ENCODE data around the gene PROK1.

Gene PROK1

DNA sequence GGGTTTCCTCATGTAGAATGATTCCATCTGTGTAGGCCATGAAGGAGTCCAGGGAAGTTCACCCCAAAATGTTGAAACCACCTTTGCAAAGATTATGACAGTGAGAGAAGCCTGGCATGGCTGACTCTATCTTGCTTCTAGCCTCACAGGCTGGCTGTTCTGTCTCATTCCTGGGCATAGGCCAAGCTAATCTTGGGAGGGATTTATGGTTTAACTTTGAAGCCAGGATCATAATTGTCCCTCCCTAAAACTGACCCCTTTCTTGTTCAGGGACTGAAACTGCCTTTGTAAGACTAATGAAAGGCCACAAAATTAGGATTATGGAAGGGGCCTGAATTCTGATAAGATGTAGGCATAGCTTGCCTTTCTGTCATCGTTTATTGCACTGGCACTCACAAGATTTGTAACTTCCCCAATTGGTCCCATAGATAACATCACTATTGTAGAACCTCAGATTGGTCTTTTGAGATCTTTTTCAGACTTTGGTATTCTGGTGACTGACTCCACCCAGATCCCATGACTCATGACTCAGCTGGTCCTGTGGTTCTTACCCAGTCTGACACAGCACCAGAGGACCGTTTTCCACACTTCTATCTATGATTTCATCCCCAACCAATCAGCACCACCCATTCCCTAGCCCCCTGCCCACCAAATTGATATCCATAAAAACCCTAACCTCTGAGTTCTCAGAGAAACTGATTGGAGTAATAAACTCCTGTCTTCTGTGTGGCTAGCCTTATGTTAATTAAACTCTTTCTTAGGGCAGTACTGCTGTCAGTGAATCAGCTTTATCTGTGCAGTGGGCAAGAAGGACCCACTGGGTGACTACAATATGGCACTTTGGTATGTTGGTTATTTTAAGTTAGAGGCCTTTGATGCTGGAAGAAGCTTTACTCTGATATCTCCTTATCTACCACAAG, 29.8 kb upstream of the PROK1 start:
- TF ChIP-seq MAX (IDR thresholded peaks at IDR 0.05; ENCODE audit: low read depth, low read length) (no peak), POLR2A (IDR thresholded peaks at IDR 0.05; ENCODE audit: extremely low read depth, insufficient read length) (no peak), MYC (IDR thresholded peaks at IDR 0.05; ENCODE audit: low read depth, low read length) (no peak)
- TF ChIP-seq, protein P1, sequence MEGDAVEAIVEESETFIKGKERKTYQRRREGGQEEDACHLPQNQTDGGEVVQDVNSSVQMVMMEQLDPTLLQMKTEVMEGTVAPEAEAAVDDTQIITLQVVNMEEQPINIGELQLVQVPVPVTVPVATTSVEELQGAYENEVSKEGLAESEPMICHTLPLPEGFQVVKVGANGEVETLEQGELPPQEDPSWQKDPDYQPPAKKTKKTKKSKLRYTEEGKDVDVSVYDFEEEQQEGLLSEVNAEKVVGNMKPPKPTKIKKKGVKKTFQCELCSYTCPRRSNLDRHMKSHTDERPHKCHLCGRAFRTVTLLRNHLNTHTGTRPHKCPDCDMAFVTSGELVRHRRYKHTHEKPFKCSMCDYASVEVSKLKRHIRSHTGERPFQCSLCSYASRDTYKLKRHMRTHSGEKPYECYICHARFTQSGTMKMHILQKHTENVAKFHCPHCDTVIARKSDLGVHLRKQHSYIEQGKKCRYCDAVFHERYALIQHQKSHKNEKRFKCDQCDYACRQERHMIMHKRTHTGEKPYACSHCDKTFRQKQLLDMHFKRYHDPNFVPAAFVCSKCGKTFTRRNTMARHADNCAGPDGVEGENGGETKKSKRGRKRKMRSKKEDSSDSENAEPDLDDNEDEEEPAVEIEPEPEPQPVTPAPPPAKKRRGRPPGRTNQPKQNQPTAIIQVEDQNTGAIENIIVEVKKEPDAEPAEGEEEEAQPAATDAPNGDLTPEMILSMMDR (IDR thresholded peaks at IDR 0.05; ENCODE audit: low read depth, low read length), result no peak
- DNase-seq (ENCODE audit: low read depth), result peak; percentile 50
- H3K4me3 ChIP-seq (ENCODE audit: low read depth, low read length), result no peak overlapping the region

GRCh38 chr1:110424699-110425611, 26.0 kb upstream of the PROK1 start:
- H3K4me3 ChIP-seq (ENCODE audit: low read depth, low read length), result no peak overlapping the region
- TF ChIP-seq, protein P1 (IDR thresholded peaks at IDR 0.05; ENCODE audit: low read depth, low read length), result no peak
- no peak for DNase-seq (ENCODE audit: low read depth)

DNA sequence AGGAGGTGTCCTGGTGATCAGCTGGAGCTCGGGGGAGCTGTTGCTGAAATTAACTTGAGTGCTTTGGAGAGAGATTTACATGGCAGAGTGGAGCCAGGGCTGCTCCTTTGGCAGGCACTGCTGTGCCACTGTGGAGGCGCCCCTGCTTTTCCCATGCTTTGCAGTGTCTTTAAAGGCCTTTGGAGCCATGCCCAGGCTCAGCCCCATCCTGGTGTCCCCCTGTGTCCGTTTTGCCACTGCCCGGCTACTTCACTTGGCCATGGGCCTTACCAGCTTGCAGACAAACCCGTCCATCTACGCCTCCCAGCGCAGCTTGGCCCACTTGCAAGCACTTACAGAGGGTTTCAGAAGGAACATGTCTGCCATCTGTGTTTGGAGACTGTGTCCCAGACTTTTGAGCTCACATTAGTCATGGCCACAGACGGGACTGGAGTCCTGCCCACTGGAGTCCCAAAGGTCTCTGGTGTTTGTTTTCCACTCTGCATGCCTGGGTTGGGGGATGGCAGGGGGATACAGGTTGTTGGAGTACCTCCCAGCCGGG, 25.3 kb upstream of the PROK1 start:
- DNase-seq (ENCODE audit: low read depth), result no peak
- TF ChIP-seq POLR2A (IDR thresholded peaks at IDR 0.05; ENCODE audit: extremely low read depth, insufficient read length) (no peak), MAX (IDR thresholded peaks at IDR 0.05; ENCODE audit: low read depth, low read length) (no peak), MYC (IDR thresholded peaks at IDR 0.05; ENCODE audit: low read depth, low read length) (no peak)
- TF ChIP-seq, protein P1 (IDR thresholded peaks at IDR 0.05; ENCODE audit: low read depth, low read length), result no peak
- no peak overlapping the region for H3K4me3 ChIP-seq (ENCODE audit: low read depth, low read length)

DNA sequence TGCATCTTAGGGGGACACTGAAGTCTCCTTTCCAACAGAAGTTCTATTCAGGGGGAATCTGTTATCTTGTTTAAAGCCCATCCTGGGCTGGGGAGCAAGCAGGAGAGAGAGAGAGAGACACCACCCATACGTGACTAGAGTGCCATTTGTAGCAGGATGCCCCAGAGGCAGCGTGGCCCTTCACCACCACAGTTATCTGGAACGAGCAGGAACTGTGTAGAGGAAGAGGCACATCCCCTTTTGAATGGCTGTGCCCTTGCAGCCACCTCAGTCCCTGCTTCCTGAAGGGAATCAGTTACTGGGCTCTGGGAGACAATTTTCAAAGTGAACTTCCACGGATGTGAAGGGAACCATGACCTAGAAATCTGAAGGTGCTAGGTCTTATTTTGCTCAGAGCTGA, 24.1 kb upstream of the PROK1 start:
- H3K4me3 ChIP-seq (ENCODE audit: low read depth, low read length), result no peak overlapping the region
- no peak for DNase-seq (ENCODE audit: low read depth)
- no peak for TF ChIP-seq MAX (IDR thresholded peaks at IDR 0.05; ENCODE audit: low read depth, low read length)
- no peak for TF ChIP-seq POLR2A (IDR thresholded peaks at IDR 0.05; ENCODE audit: extremely low read depth, insufficient read length)
- TF ChIP-seq MYC (IDR thresholded peaks at IDR 0.05; ENCODE audit: low read depth, low read length), result no peak
- TF ChIP-seq, protein P1 (IDR thresholded peaks at IDR 0.05; ENCODE audit: low read depth, low read length), result no peak

- DNase-seq (ENCODE audit: low read depth), result no peak
- no peak for TF ChIP-seq MYC (IDR thresholded peaks at IDR 0.05; ENCODE audit: low read depth, low read length)
- TF ChIP-seq, protein P1 (IDR thresholded peaks at IDR 0.05; ENCODE audit: low read depth, low read length), result no peak
- TF ChIP-seq POLR2A (IDR thresholded peaks at IDR 0.05; ENCODE audit: extremely low read depth, insufficient read length), result no peak
- no peak for TF ChIP-seq MAX (IDR thresholded peaks at IDR 0.05; ENCODE audit: low read depth, low read length)
These were observed 22.0 kb upstream of the PROK1 start for GRCh38 chr1:110428946-110429345.

More at GRCh38 chr1:110428946-110429345, 22.0 kb upstream of the PROK1 start:
- H3K4me3 ChIP-seq (ENCODE audit: low read depth, low read length), result no peak overlapping the region
